HepG2 (cell line): ENCODE results near the gene CPSF7. TPM values are rescaled to one million over a fixed set of nuclear protein-coding genes. Genes with fewer than 3 reads are reported as not detected.

Experiments
- ATAC-seq: fragments of 200-7000 bp; cut with Tn5 transposase; 3 replicates; pipeline ENCODE4 v1.9.1; 2020; ENCODE audit warnings: mild to moderate bottlenecking, moderate library complexity
- BruUV-seq: library from RNA; stranded (reverse); fragments of 400-500 nt; replicated peaks from 2 replicates; lab custom pipeline; 2021; lab: Mats Ljungman, UMichigan
- CTCF ChIA-PET: fragments of 300-600 bp; formaldehyde crosslinking; extraction: SDS; loops from one replicate; lab custom pipeline; 2021; ENCODE audit warnings: low total read pairs, inconsistent platforms, low intra/inter-chr PET ratio; lab: Yijun Ruan, JAX
- POLR2A ChIA-PET: fragments of 350-600 bp; sonication (Branson Sonifier 250); formaldehyde crosslinking; loops from one replicate; lab custom pipeline; 2020; ENCODE audit warnings: antibody characterized with exemption, inconsistent platforms; lab: Yijun Ruan, JAX
- DNase-seq: peaks from one replicate; pipeline ENCODE4 v3.0.0-alpha.2; 2015; ENCODE audit warnings: low spot score
- FAIRE-seq: peaks from 3 replicates; lab custom pipeline; 2011; peaks lifted over from hg19 to GRCh38; lab: Jason Lieb, UNC
- H2AFZ ChIP-seq: one replicate; pipeline ENCODE4 v1.6.1; 2011; ENCODE audit warnings: low read length, inconsistent platforms
- H3K27ac ChIP-seq: fragments of 300-600 bp; 3 replicates; pipeline ENCODE4 v1.8.0; 2011; ENCODE audit warnings: mixed run types, mild to moderate bottlenecking, mixed read lengths, low read length, inconsistent platforms; ENCODE audit not compliant: insufficient read depth; ENCODE audit errors: extremely low read length
- H3K27me3 ChIP-seq, 2 experiments: fragments of 200-600 bp in 1 of 2; 2 replicates in 1 of 2; 3 replicates in 1 of 2; pipeline versions ENCODE4 v1.6.0 to v1.8.0; 2011; ENCODE audit warnings: low read length in 2 of 2, mild to moderate bottlenecking in 2 of 2, moderate library complexity in 2 of 2, inconsistent platforms in 1 of 2; ENCODE audit not compliant: insufficient read depth in 2 of 2, control insufficient read depth in 1 of 2
- H3K36me3 ChIP-seq, 2 experiments: fragments of 200-600 bp in 1 of 2; replicated peaks in 1 of 2; 2 replicates in 1 of 2; 3 replicates in 1 of 2; pipeline versions ENCODE4 v1.5.1 to v1.8.0; 2011; ENCODE audit warnings: low read length in 2 of 2, inconsistent platforms in 1 of 2; ENCODE audit not compliant: insufficient read depth in 2 of 2, control insufficient read depth in 1 of 2
- H3K4me1 ChIP-seq: 2 replicates; pipeline ENCODE4 v1.5.1; 2012; ENCODE audit warnings: low read length, inconsistent platforms; ENCODE audit not compliant: insufficient read depth
- H3K4me2 ChIP-seq: 2 replicates; pipeline ENCODE4 v1.6.0; 2011; ENCODE audit warnings: low read depth, low read length, inconsistent platforms
- H3K4me3 ChIP-seq, 3 experiments: fragments of 200-600 bp in 1 of 3; sonication (generic), shearing (Covaris generic) in 1 of 3; replicated peaks in 1 of 3; 2 replicates each; pipeline ENCODE4 v1.5.1; 2011 to 2016; ENCODE audit warnings: low read length in 3 of 3, inconsistent platforms in 2 of 3, low read depth in 2 of 3, mild to moderate bottlenecking in 2 of 3, control low read depth in 1 of 3, mixed read lengths in 1 of 3; ENCODE audit not compliant: insufficient read depth in 1 of 3
- H3K79me2 ChIP-seq: one replicate; pipeline ENCODE4 v1.6.1; 2011; ENCODE audit warnings: low read length, inconsistent platforms; ENCODE audit not compliant: insufficient read depth
- H3K9ac ChIP-seq: 2 replicates; pipeline ENCODE4 v1.6.0; 2011; ENCODE audit warnings: mild to moderate bottlenecking, low read depth, low read length, inconsistent platforms; ENCODE audit not compliant: insufficient read depth
- H3K9me3 ChIP-seq: 2 replicates; pipeline ENCODE4 v1.5.1; 2012; ENCODE audit warnings: mild to moderate bottlenecking, low read length
- H4K20me1 ChIP-seq: 2 replicates; pipeline ENCODE4 v1.6.0; 2011; ENCODE audit warnings: inconsistent platforms, mild to moderate bottlenecking, low read length, moderate library complexity; ENCODE audit not compliant: insufficient read depth
- ARID3A ChIP-seq: IDR thresholded peaks from 2 replicates; pipeline ENCODE4 v1.6.1; 2012; ENCODE audit warnings: low read depth, low read length, improper control_type of control experiment
- ESRRA ChIP-seq: sonication (generic); formaldehyde crosslinking; IDR thresholded peaks from 2 replicates; pipeline ENCODE4 v1.5.1; 2020; ENCODE audit warnings: mild to moderate bottlenecking, low read depth, missing genetic modification reagents
- KLF6 ChIP-seq: IDR thresholded peaks from 2 replicates; pipeline ENCODE4 v1.8.0; 2016; ENCODE audit warnings: missing biosample characterization, missing genetic modification reagents
- ZBTB1 ChIP-seq: sonication (generic); formaldehyde crosslinking; IDR thresholded peaks from 2 replicates; pipeline ENCODE4 v1.4.0; 2020; ENCODE audit warnings: missing genetic modification reagents, borderline replicate concordance
- ZNF18 ChIP-seq: sonication (generic); formaldehyde crosslinking; IDR thresholded peaks from 2 replicates; pipeline ENCODE4 v1.8.0; 2022; ENCODE audit warnings: mild to moderate bottlenecking, missing genetic modification reagents; ENCODE audit not compliant: insufficient replicate concordance
- ZNF260 ChIP-seq: sonication (generic); formaldehyde crosslinking; IDR thresholded peaks from 2 replicates; pipeline ENCODE4 v1.4.0; 2020; ENCODE audit warnings: missing genetic modification reagents, low read depth, mild to moderate bottlenecking, borderline replicate concordance
- ZNF549 ChIP-seq: sonication (generic); formaldehyde crosslinking; IDR thresholded peaks from 2 replicates; pipeline ENCODE4 v1.5.0; 2020; ENCODE audit warnings: missing genetic modification reagents
- ZNF781 ChIP-seq: sonication (generic); formaldehyde crosslinking; IDR thresholded peaks from 2 replicates; pipeline ENCODE4 v1.5.1; 2020; ENCODE audit warnings: borderline replicate concordance, mild to moderate bottlenecking, missing genetic modification reagents; ENCODE audit errors: not compliant biosample characterization
- ZSCAN5A ChIP-seq: sonication (generic); formaldehyde crosslinking; IDR thresholded peaks from 2 replicates; pipeline ENCODE4 v1.8.0; 2022; ENCODE audit warnings: mild to moderate bottlenecking, missing genetic modification reagents, borderline replicate concordance
- ZUFSP ChIP-seq: sonication (generic); formaldehyde crosslinking; IDR thresholded peaks from 2 replicates; pipeline ENCODE4 v1.9.0; 2021; ENCODE audit warnings: missing genetic modification reagents, mild to moderate bottlenecking, borderline replicate concordance
- WGBS: methylation state at CpG from one replicate; pipeline ENCODE4 v1.1.6; 2017; ENCODE audit warnings: low lambda C conversion rate; 5-methylcytosine and 5-hydroxymethylcytosine counted together
- in situ Hi-C: cut with HindIII; loops from 2 replicates; pipeline ENCODE4 v1.10.0; 2017; ENCODE audit warnings: low pct_unique_long_range_greater_than_20kb; ENCODE audit not compliant: extremely low pct_ligation_motif_present
- intact Hi-C: fragments of 100-400 bp; cut with micrococcal nuclease; formaldehyde crosslinking; loops from one replicate; pipeline ENCODE4 v1.10.0; 2022; ENCODE audit not compliant: unreplicated experiment
- polyA plus RNA-seq, 8 experiments: library from polyadenylated mRNA; depleted of rRNA in 3 of 8; stranded (reverse) in 7 of 8; unstranded in 1 of 8; fragments of >200 nt; fragmentation: Illumina TruSeq in 4 of 8; extraction: Trizol in 4 of 8; gene quantifications; 2 replicates each; pipeline versions ENCODE4 v1.2.1 to v1.2.3, GENCODE V29; 2011 to 2016; ENCODE audit warnings: low read depth in 4 of 8, missing spikeins in 1 of 8, mixed read lengths in 1 of 8; ENCODE audit not compliant: insufficient read depth in 1 of 8
- total RNA-seq, 5 experiments: library from RNA; depleted of rRNA; stranded (reverse); fragments of >200 nt; fragmentation: Illumina TruSeq; extraction: Trizol; gene quantifications; 2 replicates each; pipeline ENCODE4 v1.2.3, GENCODE V29; 2016; ENCODE audit warnings: low read depth in 1 of 5

The CPSF7 gene
- total and polyA plus RNA-seq, 2 of the 13 experiments (the other 11 are each of a cell fraction or from before 2014, with no cell fraction given): 34.1 to 36.8 TPM

- POLR2A ChIA-PET: no interaction called here
- H3K4me1 ChIP-seq: peaks cover 3% of the 10 kb centered on the region; the same call in 1 of the 2 replicates
- FAIRE-seq (no peak), DNase-seq (no peak), ATAC-seq (no peak)
- in situ Hi-C loops (no loop called here), intact Hi-C loops (no loop called here)
- no TSS peak for BruUV-seq
- no peaks in the 10 kb centered on the region for H3K9me3 ChIP-seq
- H3K27me3 ChIP-seq: no peaks in the 10 kb centered on the region
- no peaks in the 10 kb centered on the region for H3K36me3 ChIP-seq
- no peak for TF ChIP-seq ZNF260
- TF ChIP-seq ZUFSP (CRISPR knock-in tag): no peak
- TF ChIP-seq ZSCAN5A (CRISPR knock-in tag): no peak
- no peak for TF ChIP-seq ESRRA (CRISPR knock-in tag)
- no peak for TF ChIP-seq ZNF18 (CRISPR knock-in tag)
- TF ChIP-seq ARID3A: no peak
- TF ChIP-seq ZNF781 (CRISPR knock-in tag): no peak
- no peak for TF ChIP-seq ZNF549
- TF ChIP-seq ZBTB1: no peak
- no peak for TF ChIP-seq KLF6 (CRISPR knock-in tag)
- H4K20me1 ChIP-seq: no peaks in the 10 kb centered on the region
- no peak overlapping the region for H2AFZ ChIP-seq
- CTCF ChIA-PET: no interaction called here
- no peak overlapping the region for H3K27ac ChIP-seq
- H3K4me3 ChIP-seq: no peak overlapping the region
- no peak overlapping the region for H3K9ac ChIP-seq
- WGBS: 89% methylated on average over 5 of the region's 5 CpGs
- H3K79me2 ChIP-seq: no peaks in the 10 kb centered on the region
- H3K4me2 ChIP-seq: no peak overlapping the region
Measured at GRCh38 chr11:61472282-61472681, 42.5 kb upstream of the CPSF7 start.
